H9 (cell line): ENCODE measurements around the gene ODC1. TPM values are rescaled to one million over a fixed set of nuclear protein-coding genes. Genes with fewer than 3 reads are reported as not detected.

ENCODE experiments used
- DNase-seq: peaks from one replicate; pipeline ENCODE4 v3.0.0-alpha.2; 2017
- H2AFZ ChIP-seq: one replicate; pipeline ENCODE4 v1.6.1; 2013; ENCODE audit warnings: mild to moderate bottlenecking, low read length, control low read depth, moderate library complexity
- H2AK5ac ChIP-seq: 2 replicates; pipeline ENCODE4 v1.6.1; 2013; ENCODE audit warnings: low read length, control low read depth, mixed read lengths; ENCODE audit not compliant: insufficient read length
- H2BK120ac ChIP-seq: one replicate; pipeline ENCODE4 v1.6.1; 2013; ENCODE audit warnings: low read depth, mild to moderate bottlenecking, low read length, control low read depth, inconsistent platforms; ENCODE audit not compliant: poor library complexity, severe bottlenecking
- H2BK12ac ChIP-seq: 2 replicates; pipeline ENCODE4 v1.6.1; 2013; ENCODE audit warnings: low read length, control low read depth, mixed read lengths, low read depth; ENCODE audit not compliant: insufficient read length
- H2BK15ac ChIP-seq: 2 replicates; pipeline ENCODE4 v1.6.1; 2013; ENCODE audit warnings: low read depth, low read length, control low read depth
- H2BK20ac ChIP-seq: one replicate; pipeline ENCODE4 v1.6.1; 2013; ENCODE audit warnings: low read depth, mild to moderate bottlenecking, low read length, control low read depth, inconsistent platforms; ENCODE audit not compliant: poor library complexity, severe bottlenecking
- H2BK5ac ChIP-seq: 2 replicates; pipeline ENCODE4 v1.6.1; 2013; ENCODE audit warnings: low read length, control low read depth, mixed read lengths; ENCODE audit not compliant: insufficient read length
- H3K14ac ChIP-seq: 2 replicates; pipeline ENCODE4 v1.6.1; 2013; ENCODE audit warnings: low read length, control low read depth; ENCODE audit not compliant: insufficient read depth
- H3K18ac ChIP-seq: 2 replicates; pipeline ENCODE4 v1.6.1; 2013; ENCODE audit warnings: low read depth, mild to moderate bottlenecking, mixed read lengths, low read length, control low read depth; ENCODE audit not compliant: insufficient read length
- H3K23ac ChIP-seq: 2 replicates; pipeline ENCODE4 v1.6.1; 2013; ENCODE audit warnings: low read length, control low read depth, mixed read lengths, low read depth; ENCODE audit not compliant: insufficient read length
- H3K23me2 ChIP-seq: 2 replicates; pipeline ENCODE4 v1.6.1; 2013; ENCODE audit warnings: low read depth, mild to moderate bottlenecking, mixed read lengths, low read length, control low read depth; ENCODE audit not compliant: insufficient read length, poor library complexity, severe bottlenecking
- H3K27ac ChIP-seq: 2 replicates; pipeline ENCODE4 v1.5.1; 2013; ENCODE audit warnings: low read length, control low read depth, mixed read lengths, low read depth; ENCODE audit not compliant: insufficient read length
- H3K27me3 ChIP-seq: 2 replicates; pipeline ENCODE4 v1.6.1; 2013; ENCODE audit warnings: low read length, control low read depth, inconsistent platforms; ENCODE audit not compliant: insufficient read depth
- H3K4ac ChIP-seq: 2 replicates; pipeline ENCODE4 v1.6.1; 2013; ENCODE audit warnings: low read depth, mild to moderate bottlenecking, control low read depth, inconsistent platforms, low read length, moderate library complexity
- H3K4me1 ChIP-seq: 2 replicates; pipeline ENCODE4 v1.6.1; 2013; ENCODE audit warnings: low read length, control low read depth, inconsistent platforms; ENCODE audit not compliant: insufficient read depth
- H3K4me2 ChIP-seq: 2 replicates; pipeline ENCODE4 v1.6.1; 2013; ENCODE audit warnings: low read length, control low read depth, mixed read lengths; ENCODE audit not compliant: insufficient read length, insufficient read depth
- H3K56ac ChIP-seq: 2 replicates; pipeline ENCODE4 v1.6.1; 2013; ENCODE audit warnings: low read depth, mild to moderate bottlenecking, mixed read lengths, low read length, control low read depth; ENCODE audit not compliant: insufficient read length
- H3K79me1 ChIP-seq: 2 replicates; pipeline ENCODE4 v1.6.1; 2013; ENCODE audit warnings: low read depth, mild to moderate bottlenecking, moderate library complexity, low read length, control low read depth, inconsistent platforms; ENCODE audit not compliant: insufficient read depth, poor library complexity, severe bottlenecking
- H3K79me2 ChIP-seq: 2 replicates; pipeline ENCODE4 v1.6.1; 2013; ENCODE audit warnings: low read length, control low read depth, inconsistent platforms; ENCODE audit not compliant: insufficient read depth
- H3K9ac ChIP-seq: 2 replicates; pipeline ENCODE4 v1.6.1; 2013; ENCODE audit warnings: low read length, control low read depth, mixed read lengths; ENCODE audit not compliant: insufficient read length; ENCODE audit errors: extremely low read depth
- H3K9me3 ChIP-seq: one replicate; pipeline ENCODE4 v1.6.1; 2013; ENCODE audit warnings: low read depth, low read length, inconsistent platforms; ENCODE audit not compliant: control insufficient read depth
- H3T11ph ChIP-seq: one replicate; pipeline ENCODE4 v1.6.1; 2013; ENCODE audit warnings: mild to moderate bottlenecking, low read length, control low read depth, inconsistent platforms
- H4K20me1 ChIP-seq: one replicate; pipeline ENCODE4 v1.6.1; 2013; ENCODE audit not compliant: control insufficient read depth, insufficient read length, insufficient read depth
- H4K5ac ChIP-seq: 2 replicates; pipeline ENCODE4 v1.6.1; 2013; ENCODE audit warnings: low read depth, mild to moderate bottlenecking, mixed read lengths, low read length, control low read depth; ENCODE audit not compliant: insufficient read length
- H4K8ac ChIP-seq: replicated peaks from 2 replicates; pipeline ENCODE4 v1.6.1; 2013; ENCODE audit warnings: low read length, control low read depth, mixed read lengths, low read depth; ENCODE audit not compliant: insufficient read length
- H4K91ac ChIP-seq: 2 replicates; pipeline ENCODE4 v1.6.1; 2013; ENCODE audit warnings: low read depth, mild to moderate bottlenecking, moderate library complexity, mixed read lengths, low read length, control low read depth; ENCODE audit not compliant: insufficient read length
- H3K27ac Mint-ChIP-seq, 3 experiments: 2 replicates in 2 of 3; 3 replicates in 1 of 3; pipeline ENCODE4 v1.8.0; 2020 to 2021; ENCODE audit warnings: mixed read lengths in 3 of 3, mild to moderate bottlenecking in 1 of 3, moderate library complexity in 1 of 3
- H3K27me3 Mint-ChIP-seq: 2 replicates; pipeline ENCODE4 v1.8.0; 2021; ENCODE audit warnings: low read depth, mild to moderate bottlenecking, moderate library complexity, mixed read lengths
- H3K36me3 Mint-ChIP-seq, 3 experiments: 2 replicates in 2 of 3; 3 replicates in 1 of 3; pipeline ENCODE4 v1.8.0; 2020 to 2021; ENCODE audit warnings: low read depth in 3 of 3, mixed read lengths in 3 of 3; ENCODE audit not compliant: insufficient read depth in 1 of 3
- H3K4me1 Mint-ChIP-seq, 2 experiments: 2 replicates each; pipeline ENCODE4 v1.8.0; 2020; ENCODE audit warnings: mixed read lengths in 2 of 2
- H3K4me3 Mint-ChIP-seq, 2 experiments: 2 replicates in 1 of 2; 3 replicates in 1 of 2; pipeline ENCODE4 v1.8.0; 2020 to 2021; ENCODE audit warnings: mild to moderate bottlenecking in 2 of 2, mixed read lengths in 2 of 2, moderate library complexity in 1 of 2
- H3K9me3 Mint-ChIP-seq, 2 experiments: 2 replicates in 1 of 2; 3 replicates in 1 of 2; pipeline ENCODE4 v1.8.0; 2020; ENCODE audit warnings: mild to moderate bottlenecking in 2 of 2, mixed read lengths in 2 of 2, moderate library complexity in 1 of 2
- CTCF ChIP-seq: fragments of 200-600 bp; sonication (generic); conservative IDR thresholded peaks from 3 replicates; pipeline ENCODE4 v1.8.0; 2021; ENCODE audit warnings: antibody characterized with exemption, mild to moderate bottlenecking
- WGBS: extraction: QIAGEN DNeasy Blood & Tissue Kit; methylation state at CpG from one replicate; pipeline ENCODE4 v1.1.7; 2013; ENCODE audit warnings: missing lambda C conversion rate, low lambda C conversion rate, mixed read lengths; ENCODE audit not compliant: insufficient read length; ENCODE audit errors: extremely low coverage; 5-methylcytosine and 5-hydroxymethylcytosine counted together
- total RNA-seq: library from RNA; stranded (reverse); gene quantifications from 2 replicates; pipeline ENCODE4 v1.2.1, GENCODE V29; 2021

The ODC1 gene
- total RNA-seq, 1 experiment from 2014 or later: 48.3 TPM

- no peak overlapping the region for H2BK15ac ChIP-seq
- H3K9ac ChIP-seq: no peak overlapping the region
- H3K23ac ChIP-seq: no peak overlapping the region
- no peaks in the 10 kb centered on the region for H3K27me3 ChIP-seq
- H3K9me3 ChIP-seq: no peaks in the 10 kb centered on the region
- no peaks in the 10 kb centered on the region; a peak in 1 of 5 replicates for H3K9me3 Mint-ChIP-seq
- H2BK12ac ChIP-seq: no peak overlapping the region
- no peak overlapping the region for H2AFZ ChIP-seq
- H3K4me1 ChIP-seq: no peaks in the 10 kb centered on the region; the same call in 1 of the 2 replicates
- no peaks in the 10 kb centered on the region for H3K27me3 Mint-ChIP-seq
- H2BK5ac ChIP-seq: no peak overlapping the region
- H3K4ac ChIP-seq: no peak overlapping the region
- no peaks in the 10 kb centered on the region for H3K36me3 Mint-ChIP-seq
- no peak overlapping the region for H2BK20ac ChIP-seq
- H3K79me1 ChIP-seq: no peaks in the 10 kb centered on the region
- no peak overlapping the region for H3K27ac ChIP-seq
- H4K8ac ChIP-seq: no peak overlapping the region
- no peak overlapping the region for H3K18ac ChIP-seq
- no peak overlapping the region for H4K5ac ChIP-seq
- TF ChIP-seq CTCF: no peak
- no peak overlapping the region for H3K27ac Mint-ChIP-seq
- H3K4me3 Mint-ChIP-seq: no peak overlapping the region
- no peak overlapping the region for H4K91ac ChIP-seq
- H3K56ac ChIP-seq: no peak overlapping the region
- H2AK5ac ChIP-seq: no peak overlapping the region
- H3K4me1 Mint-ChIP-seq: peaks cover 3 to 11% of the 10 kb centered on the region in 2 experiments; a peak in 3 of 4 replicates
- no peak overlapping the region for H3K4me2 ChIP-seq
- H3K14ac ChIP-seq: no peak overlapping the region; the same call in 1 of the 2 replicates
- no peaks in the 10 kb centered on the region for H4K20me1 ChIP-seq
- DNase-seq: no peak
- WGBS: no CpG with 5 or more reads among the region's 54 CpGs
- no peaks in the 10 kb centered on the region for H3K23me2 ChIP-seq
- no peak overlapping the region for H2BK120ac ChIP-seq
- H3K79me2 ChIP-seq: no peaks in the 10 kb centered on the region
- H3T11ph ChIP-seq: no peak overlapping the region
Observed at GRCh38 chr2:10419553-10420257, 28.4 kb downstream of the ODC1 start.
